DOHH2 (cell line): ENCODE data around the gene EIF2B2.

ENCODE experiments used
- CTCF ChIP-seq: fragments of 200-600 bp; sonication (generic); IDR thresholded peaks from one replicate; pipeline ENCODE4 v1.5.1; 2014; ENCODE audit warnings: antibody characterized with exemption, mild to moderate bottlenecking, low read depth, low read length; ENCODE audit not compliant: poor library complexity, severe bottlenecking
- EZH2phosphoT487 ChIP-seq: fragments of 200-600 bp; sonication (generic); IDR thresholded peaks from 2 replicates; pipeline ENCODE4 v1.6.1; 2017; ENCODE audit warnings: borderline replicate concordance, mild to moderate bottlenecking, antibody characterized with exemption, low read length, moderate library complexity, mixed read lengths

- no peak for TF ChIP-seq EZH2phosphoT487
- TF ChIP-seq CTCF: no peak
Observed at GRCh38 chr14:74953686-74954085, 49.0 kb upstream of the EIF2B2 start.
